Skeletal muscle tissue (tissue), 4 donors: ENCODE results near the gene TSPYL2. TPM values are rescaled to one million over a fixed set of nuclear protein-coding genes. Genes with fewer than 3 reads are reported as not detected.

Source experiments
- H3K27ac ChIP-seq: one replicate; pipeline ENCODE4 v1.7.0; 2013; ENCODE audit warnings: mild to moderate bottlenecking, low read depth, low read length, inconsistent platforms
- H3K27me3 ChIP-seq, 3 donors: one replicate each; pipeline ENCODE4 v1.7.0; 2013; ENCODE audit warnings: low read length in 3 of 3; ENCODE audit not compliant: control insufficient read depth in 3 of 3, insufficient read depth in 3 of 3
- H3K36me3 ChIP-seq, 3 donors: one replicate each; pipeline ENCODE4 v1.7.0; 2013; ENCODE audit warnings: low read length in 3 of 3; ENCODE audit not compliant: control insufficient read depth in 3 of 3, insufficient read depth in 3 of 3
- H3K4me1 ChIP-seq, 3 donors: one replicate each; pipeline ENCODE4 v1.7.0; 2013; ENCODE audit warnings: low read length in 3 of 3, mild to moderate bottlenecking in 3 of 3; ENCODE audit not compliant: control insufficient read depth in 3 of 3, insufficient read depth in 3 of 3
- H3K4me3 ChIP-seq, 3 donors: one replicate each; pipeline ENCODE4 v1.7.0; 2013; ENCODE audit warnings: low read length in 3 of 3
- H3K9ac ChIP-seq, 3 donors: one replicate each; pipeline ENCODE4 v1.7.0; 2013; ENCODE audit warnings: low read length in 3 of 3, mild to moderate bottlenecking in 3 of 3, moderate library complexity in 2 of 3, low read depth in 1 of 3
- H3K9me3 ChIP-seq, 3 donors: one replicate each; pipeline ENCODE4 v1.7.0; 2013; ENCODE audit warnings: low read length in 3 of 3; ENCODE audit not compliant: control insufficient read depth in 3 of 3
- total RNA-seq: library from RNA; depleted of rRNA; stranded (reverse); fragments of >200 nt; gene quantifications from one replicate; pipeline ENCODE4 v1.2.3, GENCODE V29; 2014
- donor health status: Osteomylitis.

Gene TSPYL2
- total RNA-seq, 1 donor from 2014 or later, result 7.3 TPM

GRCh38 chrX:53056292-53056691, 25.9 kb upstream of the TSPYL2 start:
- peaks cover 0 to 2% (median 0%) of the 10 kb centered on the region in 3 donors for H3K9me3 ChIP-seq
- H3K4me1 ChIP-seq, result no peaks in the 10 kb centered on the region
- no peak overlapping the region for H3K4me3 ChIP-seq
- H3K27me3 ChIP-seq, result peaks cover 0 to 23% (median 0%) of the 10 kb centered on the region in 3 donors
- H3K9ac ChIP-seq, result no peak overlapping the region
- H3K36me3 ChIP-seq, result no peaks in the 10 kb centered on the region
- H3K27ac ChIP-seq, result no peak overlapping the region

- Histone ChIP-seq H3K36me3 (no peaks in the 10 kb centered on the region), H3K4me3 (no peak overlapping the region), H3K9ac (no peak overlapping the region), H3K27me3 (no peaks in the 10 kb centered on the region), H3K27ac (no peak overlapping the region), H3K9me3 (no peaks in the 10 kb centered on the region), H3K4me1 (no peaks in the 10 kb centered on the region)
Observed at GRCh38 chrX:53065104-53065503, 17.1 kb upstream of the TSPYL2 start.

GRCh38 chrX:53071064-53071463, 11.1 kb upstream of the TSPYL2 start:
- Histone ChIP-seq H3K9me3 (no peaks in the 10 kb centered on the region), H3K9ac (peak overlapping the region in 1 of 3 donors; percentile 57), H3K27ac (no peak overlapping the region), H3K27me3 (peaks cover 0 to 3% (median 0%) of the 10 kb centered on the region in 3 donors), H3K4me1 (peaks cover 3 to 11% (median 6%) of the 10 kb centered on the region in 3 donors), H3K4me3 (no peak overlapping the region), H3K36me3 (no peaks in the 10 kb centered on the region)

- Histone ChIP-seq H3K27ac (peak overlapping the region; percentile 30), H3K9me3 (no peaks in the 10 kb centered on the region), H3K27me3 (peaks cover 0 to 3% (median 0%) of the 10 kb centered on the region in 3 donors), H3K4me1 (peaks cover 3 to 11% (median 6%) of the 10 kb centered on the region in 3 donors), H3K4me3 (peak overlapping the region; percentile 80 to 90 (median 81)), H3K36me3 (no peaks in the 10 kb centered on the region), H3K9ac (peak overlapping the region; percentile 27 to 57 (median 51))
Observed at GRCh38 chrX:53071604-53072417, 10.4 kb upstream of the TSPYL2 start.

DNA sequence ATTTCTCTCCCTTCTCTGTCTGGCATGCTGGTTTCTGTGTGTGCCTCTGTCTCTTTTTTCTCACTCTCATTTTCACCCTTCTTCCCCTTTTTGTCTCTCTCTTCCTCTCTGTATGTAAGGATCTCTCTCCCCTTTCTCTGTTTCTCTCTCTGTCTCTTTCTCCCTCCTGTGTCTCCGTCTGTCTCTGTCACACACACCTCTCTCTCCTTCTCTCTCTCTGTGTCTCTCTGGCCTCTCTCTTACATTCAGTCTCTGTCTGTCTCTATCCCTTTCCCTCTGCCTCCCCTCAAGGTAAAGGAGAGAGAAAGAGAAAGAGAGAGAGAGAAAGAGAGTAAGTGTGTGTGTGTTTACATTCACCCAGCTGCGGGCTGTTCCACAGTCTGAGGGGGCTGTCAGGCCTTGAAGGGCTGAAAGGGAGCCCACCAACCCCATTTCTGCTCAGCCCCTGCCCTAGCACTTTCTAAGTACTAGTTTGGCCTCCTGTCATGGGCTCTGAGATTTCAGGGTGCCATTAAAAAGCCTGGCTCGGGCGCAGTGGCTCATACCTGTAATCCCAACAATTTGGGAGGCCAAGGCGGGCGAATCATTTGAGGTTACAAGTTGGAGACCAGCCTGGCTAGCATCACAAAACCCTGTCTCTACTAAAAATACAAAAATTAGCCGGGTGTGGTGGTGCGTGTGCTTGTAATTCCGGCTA, 9.6 kb upstream of the TSPYL2 start:
- Histone ChIP-seq H3K9ac (peak overlapping the region in 2 of 3 donors; percentile 0 to 51), H3K4me3 (peak overlapping the region in 1 of 3 donors; percentile 90), H3K27me3 (peaks cover 0 to 3% (median 0%) of the 10 kb centered on the region in 3 donors), H3K9me3 (no peaks in the 10 kb centered on the region), H3K4me1 (peaks cover 3 to 11% (median 6%) of the 10 kb centered on the region in 3 donors), H3K36me3 (no peaks in the 10 kb centered on the region), H3K27ac (peak overlapping the region; percentile 30)

DNA sequence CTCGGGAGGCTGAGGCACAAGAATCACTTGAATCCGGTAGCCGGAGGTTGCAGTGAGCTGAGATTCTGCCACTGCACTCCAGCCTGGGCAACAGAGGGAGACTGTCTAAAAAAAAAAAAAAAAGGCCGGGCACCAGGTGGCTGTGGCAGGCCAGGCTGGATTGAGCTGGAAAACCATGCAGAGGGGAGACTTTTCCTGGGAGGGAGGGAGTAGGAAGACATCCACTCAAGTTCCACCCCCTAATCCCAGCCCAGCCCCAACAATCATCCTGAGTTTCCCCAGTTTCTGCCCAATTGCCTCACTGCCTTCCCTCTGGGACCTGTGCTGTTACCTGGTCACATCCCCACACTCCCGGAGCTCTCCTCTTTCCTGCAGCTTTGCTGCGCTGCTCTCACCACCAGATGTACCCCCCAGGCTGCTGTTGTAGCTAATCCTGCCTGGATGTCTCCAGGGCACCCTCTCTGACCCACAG, 9.0 kb upstream of the TSPYL2 start:
- H3K27me3 ChIP-seq, result peaks cover 0 to 3% (median 0%) of the 10 kb centered on the region in 3 donors
- H3K9me3 ChIP-seq, result no peaks in the 10 kb centered on the region
- H3K4me1 ChIP-seq, result peaks cover 3 to 11% (median 6%) of the 10 kb centered on the region in 3 donors
- H3K4me3 ChIP-seq, result no peak overlapping the region
- H3K9ac ChIP-seq, result no peak overlapping the region
- peak overlapping the region; percentile 30 for H3K27ac ChIP-seq
- H3K36me3 ChIP-seq, result no peaks in the 10 kb centered on the region

- peaks cover 0 to 3% (median 0%) of the 10 kb centered on the region in 3 donors for H3K27me3 ChIP-seq
- peaks cover 3 to 11% (median 6%) of the 10 kb centered on the region in 3 donors for H3K4me1 ChIP-seq
- no peak overlapping the region for H3K9ac ChIP-seq
- no peak overlapping the region for H3K4me3 ChIP-seq
- no peaks in the 10 kb centered on the region for H3K36me3 ChIP-seq
- H3K27ac ChIP-seq, result no peak overlapping the region
- H3K9me3 ChIP-seq, result no peaks in the 10 kb centered on the region
Observed at GRCh38 chrX:53075011-53075410, 7.2 kb upstream of the TSPYL2 start.

DNA sequence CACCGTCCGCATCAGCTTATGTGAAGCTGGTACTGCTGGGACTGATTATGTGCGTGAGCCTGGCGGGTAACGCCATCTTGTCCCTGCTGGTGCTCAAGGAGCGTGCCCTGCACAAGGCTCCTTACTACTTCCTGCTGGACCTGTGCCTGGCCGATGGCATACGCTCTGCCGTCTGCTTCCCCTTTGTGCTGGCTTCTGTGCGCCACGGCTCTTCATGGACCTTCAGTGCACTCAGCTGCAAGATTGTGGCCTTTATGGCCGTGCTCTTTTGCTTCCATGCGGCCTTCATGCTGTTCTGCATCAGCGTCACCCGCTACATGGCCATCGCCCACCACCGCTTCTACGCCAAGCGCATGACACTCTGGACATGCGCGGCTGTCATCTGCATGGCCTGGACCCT, 5.5 kb upstream of the TSPYL2 start:
- H3K9ac ChIP-seq, result no peak overlapping the region
- H3K27ac ChIP-seq, result no peak overlapping the region
- H3K9me3 ChIP-seq, result no peaks in the 10 kb centered on the region
- no peaks in the 10 kb centered on the region for H3K36me3 ChIP-seq
- H3K4me3 ChIP-seq, result no peak overlapping the region
- H3K4me1 ChIP-seq, result peaks cover 3 to 12% (median 3%) of the 10 kb centered on the region in 3 donors
- H3K27me3 ChIP-seq, result peaks cover 0 to 3% (median 0%) of the 10 kb centered on the region in 3 donors

GRCh38 chrX:53077207-53078197, 4.7 kb upstream of the TSPYL2 start:
- H3K4me1 ChIP-seq, result peaks cover 0 to 9% (median 0%) of the 10 kb centered on the region in 3 donors
- H3K27ac ChIP-seq, result no peak overlapping the region
- H3K9me3 ChIP-seq, result no peaks in the 10 kb centered on the region
- H3K4me3 ChIP-seq, result no peak overlapping the region
- no peaks in the 10 kb centered on the region for H3K36me3 ChIP-seq
- H3K27me3 ChIP-seq, result peaks cover 0 to 3% (median 0%) of the 10 kb centered on the region in 3 donors
- H3K9ac ChIP-seq, result no peak overlapping the region
